GM23248 (cell line): Measurements from ENCODE around the gene REG4.

Experiments
- EZH2 ChIP-seq: fragments of 200-600 bp; sonication (generic); IDR thresholded peaks from 2 replicates; pipeline ENCODE4 v1.6.1; 2018; ENCODE audit warnings: antibody characterized with exemption, mild to moderate bottlenecking; ENCODE audit not compliant: insufficient read depth, poor library complexity, severe bottlenecking
- EZH2phosphoT487 ChIP-seq: fragments of 200-600 bp; sonication (generic); IDR thresholded peaks from 2 replicates; pipeline ENCODE4 v1.6.1; 2018; ENCODE audit warnings: antibody characterized with exemption, moderate library complexity, mild to moderate bottlenecking, low read depth; ENCODE audit not compliant: insufficient read depth

- no peak for TF ChIP-seq EZH2
- TF ChIP-seq EZH2phosphoT487: no peak
These were observed 4.7 kb upstream of the REG4 start for GRCh38 chr1:119815928-119816327.
